ENCODE data around the gene API5. TPM values are rescaled to one million over a fixed set of nuclear protein-coding genes. Genes with fewer than 3 reads are reported as not detected.

The API5 gene
- total RNA-seq, 8 experiments from 2014 or later = 55.3 to 102 (median 76.9) TPM

DNA sequence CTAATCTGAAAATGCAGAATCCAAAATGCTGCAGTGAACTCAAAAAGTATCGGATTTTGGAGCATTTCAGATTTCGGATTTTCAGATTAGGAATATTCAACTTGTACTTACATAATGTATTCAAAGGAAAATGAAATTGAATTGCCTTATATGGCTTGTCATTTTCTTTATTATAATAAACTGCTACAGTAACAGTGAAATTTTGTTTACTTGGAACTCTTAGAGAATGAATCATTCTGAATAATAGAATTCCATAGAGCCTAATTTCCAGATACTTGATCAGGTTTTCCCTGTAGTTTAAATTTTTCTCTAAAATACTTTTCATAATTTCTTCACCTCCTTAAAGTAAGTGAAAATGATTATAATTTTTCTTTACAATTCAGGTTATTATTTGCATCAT, 64.3 kb downstream of the API5 start:
- 36 to 100% (median 87%) methylated on average over 1 to 2 of the region's 2 CpGs; no CpG with 5 or more reads in 1 of the 10 experiments for WGBS, 10 experiments
- Histone ChIP-seq H3K4me3 (no peak overlapping the region), H3K27ac (no peak overlapping the region), H3K4me1 (replicated peaks in 1 of 2) (no peaks in the 10 kb centered on the region)
- in situ Hi-C loops (cut with MboI; ENCODE audit: low pct_unique_long_range_greater_than_20kb in 2 of 9, low sequenced_read_pairs in 9 of 9, unreplicated experiment in 9 of 9) = loop anchor here in 1 of 9 experiments (10.0 kb wide), 1 partner anchor 59 kb away; no protein-coding TSS in a partner anchor
- peak in 3 of 8 experiments; percentile 18 to 42 (median 36) for ATAC-seq (replicated peaks in 6 of 8)

DNA sequence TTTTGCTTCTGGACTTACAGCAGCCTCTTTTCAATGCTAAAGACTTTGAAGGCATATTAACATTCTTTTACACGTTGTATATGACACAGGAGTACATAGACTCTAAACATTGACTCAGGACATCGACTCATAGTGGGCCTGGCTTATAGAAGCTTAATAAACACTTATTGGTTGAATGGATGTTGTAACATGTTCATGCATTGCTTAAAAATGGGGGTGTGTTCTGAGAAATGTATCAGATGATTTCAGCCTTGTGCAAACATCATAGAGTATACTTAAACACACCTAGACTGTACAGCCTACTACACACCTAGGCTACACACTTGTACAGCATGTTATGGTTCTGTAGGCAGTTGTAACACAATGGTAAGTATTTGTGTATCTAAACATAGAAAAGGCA, 64.8 kb downstream of the API5 start:
- Histone ChIP-seq H3K4me1 (replicated peaks in 1 of 2) (no peaks in the 10 kb centered on the region), H3K4me3 (no peak overlapping the region), H3K27ac (no peak overlapping the region)
- in situ Hi-C loops (cut with MboI; ENCODE audit: low pct_unique_long_range_greater_than_20kb in 2 of 9, low sequenced_read_pairs in 9 of 9, unreplicated experiment in 9 of 9) = loop anchor here in 1 of 9 experiments (10.0 kb wide), 1 partner anchor 58 kb away; no protein-coding TSS in a partner anchor
- WGBS, 10 experiments = 46 to 100% (median 90%) methylated on average over 1 to 2 of the region's 2 CpGs; no CpG with 5 or more reads in 1 of the 10 experiments
- peak in 3 of 8 experiments; percentile 59 to 97 (median 95) for ATAC-seq (replicated peaks in 6 of 8)

GRCh38 chr11:43377389-43377788, 65.6 kb downstream of the API5 start:
- Histone ChIP-seq H3K27ac (no peak overlapping the region), H3K4me3 (no peak overlapping the region), H3K4me1 (replicated peaks in 1 of 2) (no peaks in the 10 kb centered on the region)
- no peak for ATAC-seq (replicated peaks in 6 of 8)
- in situ Hi-C loops (cut with MboI; ENCODE audit: low pct_unique_long_range_greater_than_20kb in 2 of 9, low sequenced_read_pairs in 9 of 9, unreplicated experiment in 9 of 9) = loop anchor here in 1 of 9 experiments (10.0 kb wide), 1 partner anchor 57 kb away; no protein-coding TSS in a partner anchor

DNA sequence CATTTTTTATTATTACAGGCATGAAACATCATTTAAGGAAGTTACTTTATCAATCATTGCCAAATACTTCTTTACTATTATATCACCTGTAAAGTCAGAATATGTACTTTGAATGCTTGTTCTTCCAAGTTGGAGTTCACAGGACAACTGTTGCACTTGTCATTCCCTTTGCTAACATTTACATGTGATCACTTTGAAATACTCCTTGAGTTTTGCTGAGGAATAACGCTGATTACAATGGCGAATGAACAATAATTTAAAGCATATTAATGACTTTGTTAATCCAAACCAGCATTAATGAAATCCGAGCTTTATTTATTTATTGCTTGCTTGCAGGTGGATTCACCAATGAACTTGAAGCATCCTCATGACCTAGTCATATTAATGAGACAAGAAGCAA, 67.1 kb downstream of the API5 start:
- no peak for ATAC-seq (replicated peaks in 6 of 8)
- Histone ChIP-seq H3K4me3 (no peak overlapping the region), H3K27ac (no peak overlapping the region), H3K4me1 (replicated peaks in 1 of 2) (no peaks in the 10 kb centered on the region)
- WGBS, 10 experiments = 83 to 100% (median 93%) methylated on average over 1 to 3 of the region's 3 CpGs
- in situ Hi-C loops (cut with MboI; ENCODE audit: low pct_unique_long_range_greater_than_20kb in 2 of 9, low sequenced_read_pairs in 9 of 9, unreplicated experiment in 9 of 9) = loop anchor here in 1 of 9 experiments (10.0 kb wide), 1 partner anchor 56 kb away; no protein-coding TSS in a partner anchor

DNA sequence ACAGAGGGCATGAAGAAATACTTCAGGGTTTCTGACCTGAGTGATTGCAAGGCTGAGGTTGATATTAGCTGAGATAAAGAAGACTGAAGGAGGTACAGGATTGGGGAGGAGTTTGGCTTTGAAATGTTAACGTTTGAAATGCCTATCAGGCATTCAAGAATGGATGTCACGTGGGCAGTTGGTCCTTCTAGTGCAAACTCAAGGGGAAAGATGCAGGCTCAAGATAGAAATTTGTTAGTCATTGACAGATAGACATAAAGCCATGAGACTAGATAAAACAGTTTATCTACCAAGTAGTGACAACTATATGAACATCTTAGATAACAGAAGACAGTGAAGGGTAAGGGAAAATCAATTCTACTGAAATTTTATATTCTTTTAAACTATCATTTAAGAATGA, 70.0 kb downstream of the API5 start:
- Histone ChIP-seq H3K4me1 (replicated peaks in 1 of 2) (no peaks in the 10 kb centered on the region), H3K4me3 (no peak overlapping the region), H3K27ac (no peak overlapping the region)
- 0 to 86% (median 50%) methylated on average over 1 to 2 of the region's 2 CpGs; no CpG with 5 or more reads in 2 of the 10 experiments for WGBS, 10 experiments
- in situ Hi-C loops (cut with MboI; ENCODE audit: low pct_unique_long_range_greater_than_20kb in 2 of 9, low sequenced_read_pairs in 9 of 9, unreplicated experiment in 9 of 9) = no loop called here
- ATAC-seq (replicated peaks in 6 of 8) = no peak

- in situ Hi-C loops (cut with MboI; ENCODE audit: low pct_unique_long_range_greater_than_20kb in 2 of 9, low sequenced_read_pairs in 9 of 9, unreplicated experiment in 9 of 9) = no loop called here
- no peak for ATAC-seq (replicated peaks in 6 of 8)
- no peak overlapping the region for H3K4me3 ChIP-seq
- WGBS, 10 experiments = 83 to 100% (median 100%) methylated on average over 1 of the region's 1 CpG; no CpG with 5 or more reads in 1 of the 10 experiments
- H3K4me1 ChIP-seq (replicated peaks in 1 of 2) = no peaks in the 10 kb centered on the region
- no peak overlapping the region for H3K27ac ChIP-seq
Measured at GRCh38 chr11:43382614-43383013, 70.8 kb downstream of the API5 start.

- no peak overlapping the region for H3K4me3 ChIP-seq
- no peak for ATAC-seq (replicated peaks in 6 of 8)
- H3K4me1 ChIP-seq (replicated peaks in 1 of 2) = no peaks in the 10 kb centered on the region
- no peak overlapping the region for H3K27ac ChIP-seq
- in situ Hi-C loops (cut with MboI; ENCODE audit: low pct_unique_long_range_greater_than_20kb in 2 of 9, low sequenced_read_pairs in 9 of 9, unreplicated experiment in 9 of 9) = no loop called here
- WGBS, 10 experiments = 75 to 100% (median 100%) methylated on average over 4 to 5 of the region's 5 CpGs; no CpG with 5 or more reads in 3 of the 10 experiments
Measured at GRCh38 chr11:43384393-43384792, 72.6 kb downstream of the API5 start.

DNA sequence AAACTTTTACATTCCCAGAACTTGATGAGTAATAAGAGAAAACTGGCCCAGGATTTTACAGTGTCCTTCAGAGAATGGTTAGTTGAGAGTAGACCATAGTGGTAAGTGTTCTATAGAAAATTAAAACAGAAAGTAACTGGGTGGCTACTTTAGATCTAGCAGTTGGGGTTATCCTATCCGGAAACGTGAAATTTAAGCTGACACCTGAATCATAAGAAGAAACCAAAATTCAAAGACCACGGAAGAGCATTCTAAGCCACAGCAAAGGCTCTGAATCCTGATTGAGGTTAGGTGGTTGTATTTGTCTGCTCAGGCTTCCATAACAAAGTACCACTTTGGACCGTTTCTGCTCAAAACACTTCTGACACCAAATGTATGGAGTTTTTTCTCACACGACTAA, 80.9 kb downstream of the API5 start:
- Histone ChIP-seq H3K27ac (no peak overlapping the region), H3K4me3 (no peak overlapping the region), H3K4me1 (replicated peaks in 1 of 2) (no peaks in the 10 kb centered on the region)
- WGBS, 10 experiments = 80 to 100% (median 98%) methylated on average over 1 to 5 of the region's 5 CpGs
- in situ Hi-C loops (cut with MboI; ENCODE audit: low pct_unique_long_range_greater_than_20kb in 2 of 9, low sequenced_read_pairs in 9 of 9, unreplicated experiment in 9 of 9) = no loop called here
- no peak for ATAC-seq (replicated peaks in 6 of 8)

DNA sequence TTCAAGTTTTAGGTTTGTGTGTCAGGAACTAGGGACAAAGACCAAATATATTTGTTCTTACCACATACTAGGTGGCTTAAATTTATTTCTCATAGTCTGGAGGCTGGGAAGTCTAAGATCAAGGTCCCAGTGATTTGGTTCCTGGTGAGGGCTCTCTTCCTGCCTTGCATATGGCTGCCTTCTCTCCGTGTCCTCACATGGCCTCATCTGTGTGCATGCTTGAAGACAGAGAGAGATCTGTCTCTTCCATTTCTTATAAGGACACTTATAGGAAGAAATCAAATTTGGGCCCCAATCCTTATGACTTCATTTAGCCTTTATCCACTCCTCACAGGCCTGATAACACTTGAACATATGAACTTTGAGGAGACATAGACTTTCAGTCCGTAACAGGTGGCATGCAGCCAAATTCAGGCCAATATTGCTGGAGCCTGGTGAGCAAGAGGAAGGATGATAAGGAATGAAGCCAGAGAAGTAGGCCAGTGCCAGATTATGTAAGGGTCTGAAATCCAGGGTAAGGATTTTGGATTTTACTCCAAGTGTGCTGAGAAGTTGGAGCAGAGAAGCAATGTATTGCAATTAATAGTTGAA, 82.1 kb downstream of the API5 start:
- Histone ChIP-seq H3K27ac (no peak overlapping the region), H3K4me3 (no peak overlapping the region), H3K4me1 (replicated peaks in 1 of 2) (no peaks in the 10 kb centered on the region)
- WGBS, 10 experiments = 83 to 100% (median 100%) methylated on average over 1 to 2 of the region's 2 CpGs; no CpG with 5 or more reads in 2 of the 10 experiments
- no peak for ATAC-seq (replicated peaks in 6 of 8)
- in situ Hi-C loops (cut with MboI; ENCODE audit: low pct_unique_long_range_greater_than_20kb in 2 of 9, low sequenced_read_pairs in 9 of 9, unreplicated experiment in 9 of 9) = no loop called here

Other genes starting within 250 kb of the API5 start
- gene TTC17, start 46.9 kb downstream of the API5 start, total RNA-seq = 100 to 1,000 TPM in 4 of 8 experiments, 10 to 100 TPM in 4; 56.4 to 165 (median 110) TPM